HCT116 (cell line): ENCODE results near the gene IRAK1BP1. TPM values are rescaled to one million over a fixed set of nuclear protein-coding genes. Genes with fewer than 3 reads are reported as not detected.

Source experiments
- ATAC-seq: fragments of 200-7000 bp; cut with Tn5 transposase; 2 replicates; pipeline ENCODE4 v1.9.1; 2020; ENCODE audit warnings: mild to moderate bottlenecking, moderate library complexity
- BruUV-seq: library from RNA; stranded (reverse); fragments of 400-500 nt; replicated peaks from 2 replicates; lab custom pipeline; 2021; lab: Mats Ljungman, UMichigan
- CTCF ChIA-PET: fragments of 300-600 bp; sonication (Branson Sonifier 250); formaldehyde crosslinking; loops from one replicate; lab custom pipeline; 2021; ENCODE audit warnings: antibody characterized with exemption; lab: Charles Lee
- POLR2A ChIA-PET: fragments of 300-600, 350-600 bp; sonication (Branson Sonifier 250); formaldehyde crosslinking; loops from one replicate; lab custom pipeline; 2021; ENCODE audit warnings: antibody characterized with exemption; lab: Charles Lee
- RAD21 ChIA-PET, 2 experiments: fragments of 300-600 bp; sonication (Branson Sonifier 250); formaldehyde crosslinking; loops; one replicate each; lab custom pipeline; 2023; ENCODE audit warnings: low total read pairs in 2 of 2; ENCODE audit not compliant: uncharacterized antibody in 2 of 2, unreplicated experiment in 2 of 2, low non-redundant PET in 1 of 2; lab: Charles Lee
- DNase-seq: peaks from one replicate; pipeline ENCODE4 v3.0.0-alpha.2; 2010; ENCODE audit warnings: low read depth, low spot score
- H2AFZ ChIP-seq: fragments of 200-600 bp; shearing (Covaris generic), sonication (generic); 2 replicates; pipeline ENCODE4 v1.6.1; 2017; ENCODE audit warnings: low read depth, mixed run types, mixed read lengths, antibody characterized with exemption, low read length; ENCODE audit not compliant: poor library complexity, severe bottlenecking
- H3K27ac ChIP-seq: 2 replicates; pipeline ENCODE4 v1.5.1; 2012; ENCODE audit warnings: low read depth, low read length
- H3K27me3 ChIP-seq: fragments of 200-600 bp; sonication (generic); 2 replicates; pipeline ENCODE4 v1.6.1; 2016; ENCODE audit warnings: mixed run types, low read length, mixed read lengths; ENCODE audit not compliant: insufficient read depth
- H3K36me3 ChIP-seq, 2 experiments: fragments of 200-500 bp in 1 of 2; fragments of 200-600 bp in 1 of 2; sonication (Bioruptor generic) in 1 of 2; sonication (generic) in 1 of 2; 2 replicates each; pipeline versions ENCODE4 v1.5.1 to v1.6.1; 2014 to 2016; ENCODE audit warnings: low read length in 2 of 2, inconsistent platforms in 1 of 2, mixed read lengths in 1 of 2, mixed run types in 1 of 2; ENCODE audit not compliant: insufficient read depth in 2 of 2, control insufficient read depth in 1 of 2
- H3K4me1 ChIP-seq, 2 experiments: fragments of 200-600 bp in 1 of 2; sonication (generic) in 1 of 2; 2 replicates each; pipeline versions ENCODE4 v1.5.1 to v1.6.1; 2012 to 2017; ENCODE audit warnings: low read length in 2 of 2, inconsistent platforms in 1 of 2, mild to moderate bottlenecking in 1 of 2, mixed read lengths in 1 of 2, mixed run types in 1 of 2, moderate library complexity in 1 of 2; ENCODE audit not compliant: insufficient read depth in 2 of 2, control insufficient read depth in 1 of 2
- H3K4me2 ChIP-seq: fragments of 200-600 bp; sonication (generic); 2 replicates; pipeline ENCODE4 v1.6.1; 2017; ENCODE audit warnings: mixed run types, low read length, mixed read lengths
- H3K4me3 ChIP-seq, 2 experiments: fragments of 200-600 bp in 1 of 2; sonication (generic) in 1 of 2; replicated peaks in 1 of 2; 2 replicates each; pipeline ENCODE4 v1.5.1; 2011 to 2016; ENCODE audit warnings: low read length in 2 of 2, control low read depth in 1 of 2, low read depth in 1 of 2, mild to moderate bottlenecking in 1 of 2, mixed read lengths in 1 of 2, mixed run types in 1 of 2
- H3K79me2 ChIP-seq: fragments of 200-600 bp; sonication (generic); 2 replicates; pipeline ENCODE4 v1.6.1; 2017; ENCODE audit warnings: mild to moderate bottlenecking, mixed run types, low read length, moderate library complexity, mixed read lengths; ENCODE audit not compliant: insufficient read depth
- H3K9ac ChIP-seq: fragments of 200-600 bp; sonication (generic); 2 replicates; pipeline ENCODE4 v1.6.1; 2016; ENCODE audit warnings: low read length, mixed read lengths
- H3K9me2 ChIP-seq: fragments of 200-600 bp; sonication (generic), shearing (Covaris generic); 2 replicates; pipeline ENCODE4 v1.6.1; 2017; ENCODE audit warnings: mixed run types, mild to moderate bottlenecking, moderate library complexity; ENCODE audit not compliant: insufficient read depth
- H3K9me3 ChIP-seq, 2 experiments: fragments of 200-500 bp in 1 of 2; fragments of 200-600 bp in 1 of 2; sonication (Bioruptor generic) in 1 of 2; sonication (generic) in 1 of 2; 2 replicates each; pipeline ENCODE4 v1.6.1; 2014 to 2017; ENCODE audit warnings: low read length in 2 of 2, mixed read lengths in 2 of 2, inconsistent platforms in 1 of 2, low read depth in 1 of 2, mild to moderate bottlenecking in 1 of 2, mixed run types in 1 of 2, moderate library complexity in 1 of 2; ENCODE audit not compliant: control insufficient read depth in 1 of 2, insufficient read depth in 1 of 2
- H4K20me1 ChIP-seq: fragments of 200-600 bp; sonication (generic), shearing (Covaris generic); 2 replicates; pipeline ENCODE4 v1.6.1; 2017; ENCODE audit warnings: mixed run types, mild to moderate bottlenecking, moderate library complexity; ENCODE audit not compliant: insufficient read depth
- CBX3 ChIP-seq: IDR thresholded peaks from 2 replicates; pipeline ENCODE4 v1.6.1; 2012; ENCODE audit warnings: low read depth
- EGR1 ChIP-seq: IDR thresholded peaks from 2 replicates; pipeline ENCODE4 v1.6.1; 2012; ENCODE audit warnings: low read depth
- ELF1 ChIP-seq: IDR thresholded peaks from 2 replicates; pipeline ENCODE4 v1.6.1; 2012; ENCODE audit warnings: low read depth, borderline replicate concordance
- EZH2phosphoT487 ChIP-seq: fragments of 200-600 bp; IDR thresholded peaks from 2 replicates; pipeline ENCODE4 v1.6.1; 2018; ENCODE audit warnings: antibody characterized with exemption, borderline replicate concordance
- JUND ChIP-seq: IDR thresholded peaks from 2 replicates; pipeline ENCODE4 v1.6.1; 2012
- POLR2A ChIP-seq: IDR thresholded peaks from 2 replicates; pipeline ENCODE4 v1.7.0; 2011; ENCODE audit warnings: borderline replicate concordance; ENCODE audit not compliant: insufficient read depth, insufficient read length; ENCODE audit errors: extremely low read depth
- POLR2AphosphoS5 ChIP-seq: IDR thresholded peaks from 2 replicates; pipeline ENCODE4 v1.6.1; 2011; ENCODE audit warnings: mild to moderate bottlenecking, low read depth, low read length, moderate library complexity
- YY1 ChIP-seq: IDR thresholded peaks from 2 replicates; pipeline ENCODE4 v1.6.1; 2011; ENCODE audit warnings: low read length, low read depth, moderate library complexity, mild to moderate bottlenecking; ENCODE audit not compliant: insufficient replicate concordance; ENCODE audit errors: extremely low read depth
- ZNF274 ChIP-seq: fragments of 200-500 bp; sonication (Bioruptor generic); IDR thresholded peaks from 2 replicates; pipeline ENCODE4 v1.6.1; 2014; ENCODE audit warnings: mild to moderate bottlenecking, low read depth, low read length, inconsistent platforms
- intact Hi-C: fragments of 100-400 bp; cut with micrococcal nuclease; formaldehyde crosslinking; loops from 2 replicates; pipeline ENCODE4 v1.10.0; 2022
- total RNA-seq: library from RNA; stranded (reverse); gene quantifications from one replicate; pipeline ENCODE4 v1.2.1, GENCODE V29; 2021; ENCODE audit not compliant: unreplicated experiment
- TF ChIP-seq, protein P1 (sequence below): IDR thresholded peaks from 2 replicates; pipeline ENCODE4 v1.6.1; 2012
- TF ChIP-seq, protein P2 (sequence below): IDR thresholded peaks from 2 replicates; pipeline ENCODE4 v1.6.1; 2012
- TF ChIP-seq, protein P3 (sequence below): IDR thresholded peaks from 2 replicates; pipeline ENCODE4 v1.6.1; 2012; ENCODE audit warnings: low read depth
- TF ChIP-seq, protein P4 (sequence below), 3 experiments: fragments of 200-600 bp in 1 of 3; sonication (generic) in 1 of 3; IDR thresholded peaks in 2 of 3; conservative IDR thresholded peaks in 1 of 3; 2 replicates each; pipeline ENCODE4 v1.5.1; 2012 to 2017; ENCODE audit warnings: low read depth in 2 of 3, low read length in 2 of 3, antibody characterized with exemption in 1 of 3, borderline replicate concordance in 1 of 3, control low read depth in 1 of 3, mild to moderate bottlenecking in 1 of 3, mixed read lengths in 1 of 3, mixed run types in 1 of 3, moderate library complexity in 1 of 3; ENCODE audit not compliant: insufficient read depth in 1 of 3

The IRAK1BP1 gene
- total RNA-seq, 1 experiment from 2014 or later: 5.4 TPM

DNA sequence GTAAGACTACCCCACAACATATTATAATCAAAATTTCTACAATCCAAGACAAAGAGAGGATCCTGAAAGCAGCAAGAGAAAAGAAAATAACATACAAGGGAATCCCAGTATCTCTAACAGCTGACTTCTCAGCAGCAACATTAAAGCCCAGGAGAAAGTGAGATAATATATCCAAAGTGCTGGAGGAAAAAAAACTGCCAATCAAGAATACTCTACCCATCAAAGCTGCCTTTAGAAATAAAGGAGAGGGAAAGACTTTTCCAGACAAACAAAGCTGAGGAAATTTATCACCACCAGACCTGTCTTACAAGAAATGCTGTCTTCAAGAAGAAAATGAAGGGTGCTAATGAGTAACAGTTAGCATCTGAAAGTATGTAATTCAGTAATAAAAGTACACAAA lies 43.3 kb upstream of the IRAK1BP1 start:
- no peaks in the 10 kb centered on the region for H4K20me1 ChIP-seq
- TF ChIP-seq, protein P1, sequence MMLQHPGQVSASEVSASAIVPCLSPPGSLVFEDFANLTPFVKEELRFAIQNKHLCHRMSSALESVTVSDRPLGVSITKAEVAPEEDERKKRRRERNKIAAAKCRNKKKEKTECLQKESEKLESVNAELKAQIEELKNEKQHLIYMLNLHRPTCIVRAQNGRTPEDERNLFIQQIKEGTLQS: no peak
- TF ChIP-seq, protein P2, sequence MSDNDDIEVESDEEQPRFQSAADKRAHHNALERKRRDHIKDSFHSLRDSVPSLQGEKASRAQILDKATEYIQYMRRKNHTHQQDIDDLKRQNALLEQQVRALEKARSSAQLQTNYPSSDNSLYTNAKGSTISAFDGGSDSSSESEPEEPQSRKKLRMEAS: no peak
- no peak for TF ChIP-seq CBX3
- TF ChIP-seq EZH2phosphoT487: no peak
- TF ChIP-seq, protein P3, sequence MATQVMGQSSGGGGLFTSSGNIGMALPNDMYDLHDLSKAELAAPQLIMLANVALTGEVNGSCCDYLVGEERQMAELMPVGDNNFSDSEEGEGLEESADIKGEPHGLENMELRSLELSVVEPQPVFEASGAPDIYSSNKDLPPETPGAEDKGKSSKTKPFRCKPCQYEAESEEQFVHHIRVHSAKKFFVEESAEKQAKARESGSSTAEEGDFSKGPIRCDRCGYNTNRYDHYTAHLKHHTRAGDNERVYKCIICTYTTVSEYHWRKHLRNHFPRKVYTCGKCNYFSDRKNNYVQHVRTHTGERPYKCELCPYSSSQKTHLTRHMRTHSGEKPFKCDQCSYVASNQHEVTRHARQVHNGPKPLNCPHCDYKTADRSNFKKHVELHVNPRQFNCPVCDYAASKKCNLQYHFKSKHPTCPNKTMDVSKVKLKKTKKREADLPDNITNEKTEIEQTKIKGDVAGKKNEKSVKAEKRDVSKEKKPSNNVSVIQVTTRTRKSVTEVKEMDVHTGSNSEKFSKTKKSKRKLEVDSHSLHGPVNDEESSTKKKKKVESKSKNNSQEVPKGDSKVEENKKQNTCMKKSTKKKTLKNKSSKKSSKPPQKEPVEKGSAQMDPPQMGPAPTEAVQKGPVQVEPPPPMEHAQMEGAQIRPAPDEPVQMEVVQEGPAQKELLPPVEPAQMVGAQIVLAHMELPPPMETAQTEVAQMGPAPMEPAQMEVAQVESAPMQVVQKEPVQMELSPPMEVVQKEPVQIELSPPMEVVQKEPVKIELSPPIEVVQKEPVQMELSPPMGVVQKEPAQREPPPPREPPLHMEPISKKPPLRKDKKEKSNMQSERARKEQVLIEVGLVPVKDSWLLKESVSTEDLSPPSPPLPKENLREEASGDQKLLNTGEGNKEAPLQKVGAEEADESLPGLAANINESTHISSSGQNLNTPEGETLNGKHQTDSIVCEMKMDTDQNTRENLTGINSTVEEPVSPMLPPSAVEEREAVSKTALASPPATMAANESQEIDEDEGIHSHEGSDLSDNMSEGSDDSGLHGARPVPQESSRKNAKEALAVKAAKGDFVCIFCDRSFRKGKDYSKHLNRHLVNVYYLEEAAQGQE: no peak
- TF ChIP-seq, protein P4, sequence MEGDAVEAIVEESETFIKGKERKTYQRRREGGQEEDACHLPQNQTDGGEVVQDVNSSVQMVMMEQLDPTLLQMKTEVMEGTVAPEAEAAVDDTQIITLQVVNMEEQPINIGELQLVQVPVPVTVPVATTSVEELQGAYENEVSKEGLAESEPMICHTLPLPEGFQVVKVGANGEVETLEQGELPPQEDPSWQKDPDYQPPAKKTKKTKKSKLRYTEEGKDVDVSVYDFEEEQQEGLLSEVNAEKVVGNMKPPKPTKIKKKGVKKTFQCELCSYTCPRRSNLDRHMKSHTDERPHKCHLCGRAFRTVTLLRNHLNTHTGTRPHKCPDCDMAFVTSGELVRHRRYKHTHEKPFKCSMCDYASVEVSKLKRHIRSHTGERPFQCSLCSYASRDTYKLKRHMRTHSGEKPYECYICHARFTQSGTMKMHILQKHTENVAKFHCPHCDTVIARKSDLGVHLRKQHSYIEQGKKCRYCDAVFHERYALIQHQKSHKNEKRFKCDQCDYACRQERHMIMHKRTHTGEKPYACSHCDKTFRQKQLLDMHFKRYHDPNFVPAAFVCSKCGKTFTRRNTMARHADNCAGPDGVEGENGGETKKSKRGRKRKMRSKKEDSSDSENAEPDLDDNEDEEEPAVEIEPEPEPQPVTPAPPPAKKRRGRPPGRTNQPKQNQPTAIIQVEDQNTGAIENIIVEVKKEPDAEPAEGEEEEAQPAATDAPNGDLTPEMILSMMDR (IDR thresholded peaks at IDR 0.05 in 2 of 3, conservative IDR thresholded peaks at IDR 0.05 in 1 of 3; ENCODE audit: borderline replicate concordance in 1 of 3, insufficient read depth in 1 of 3, low read depth in 2 of 3, low read length in 2 of 3): no peak
- no peak for TF ChIP-seq ZNF274
- no peak for TF ChIP-seq EGR1
- no peak for TF ChIP-seq ELF1
- TF ChIP-seq YY1: no peak
- no peak for TF ChIP-seq JUND
- no peak for TF ChIP-seq POLR2AphosphoS5
- TF ChIP-seq POLR2A: no peak
- DNase-seq (no peak), ATAC-seq (no peak)
- H3K9me2 ChIP-seq: no peaks in the 10 kb centered on the region
- CTCF ChIA-PET: no interaction called here
- H3K36me3 ChIP-seq: no peaks in the 10 kb centered on the region
- H3K27ac ChIP-seq: no peak overlapping the region
- H3K4me2 ChIP-seq: no peak overlapping the region
- H3K79me2 ChIP-seq: no peaks in the 10 kb centered on the region
- BruUV-seq: no TSS peak
- H3K9me3 ChIP-seq: no peaks in the 10 kb centered on the region
- no peak overlapping the region for H3K9ac ChIP-seq
- H3K4me1 ChIP-seq: no peaks in the 10 kb centered on the region
- no peak overlapping the region for H3K4me3 ChIP-seq
- RAD21 ChIA-PET: no interaction called here
- POLR2A ChIA-PET: no interaction called here
- intact Hi-C loops: no loop called here
- H2AFZ ChIP-seq: no peak overlapping the region
- H3K27me3 ChIP-seq: no peaks in the 10 kb centered on the region
